NCI-H226 (cell line): ENCODE results near the gene POU5F1.
A peak's percentile ranks its signal among the peaks of the same experiment; 100 is the strongest.

Source experiments
- DNase-seq: peaks from one replicate; pipeline ENCODE4 v3.0.0-alpha.2; 2015

POU5F1 gene

DNA sequence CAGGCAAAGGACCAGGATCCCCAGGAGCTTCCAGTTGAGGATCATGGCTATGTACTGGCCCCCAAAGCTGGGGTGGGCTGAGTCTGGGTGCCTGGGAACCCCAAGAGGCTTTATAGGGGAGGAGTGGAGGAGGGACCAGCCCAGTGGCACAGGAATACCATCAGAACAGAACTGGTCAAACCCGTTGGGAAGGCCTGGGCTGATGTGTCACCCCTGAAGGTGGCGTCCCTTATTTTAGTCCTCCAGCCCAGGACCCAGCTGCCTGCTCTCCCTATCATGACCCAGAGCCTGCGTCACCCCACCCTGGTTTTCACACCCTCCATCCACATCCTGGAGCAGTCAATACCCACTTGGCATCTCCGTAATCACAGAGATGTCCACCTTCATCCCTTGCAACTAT, 31.5 kb downstream of the POU5F1 start, which contains the start of gene PSORS1C2:
PSORS1C2 (minus strand) TSS at position 85 of the 400 bp plus-strand sequence; CDS start at position 45, 40 bp downstream.
- DNase-seq: no peak

- DNase-seq: no peak
These were observed 34.8 kb downstream of the POU5F1 start for GRCh38 chr6:31135710-31136109.

DNA sequence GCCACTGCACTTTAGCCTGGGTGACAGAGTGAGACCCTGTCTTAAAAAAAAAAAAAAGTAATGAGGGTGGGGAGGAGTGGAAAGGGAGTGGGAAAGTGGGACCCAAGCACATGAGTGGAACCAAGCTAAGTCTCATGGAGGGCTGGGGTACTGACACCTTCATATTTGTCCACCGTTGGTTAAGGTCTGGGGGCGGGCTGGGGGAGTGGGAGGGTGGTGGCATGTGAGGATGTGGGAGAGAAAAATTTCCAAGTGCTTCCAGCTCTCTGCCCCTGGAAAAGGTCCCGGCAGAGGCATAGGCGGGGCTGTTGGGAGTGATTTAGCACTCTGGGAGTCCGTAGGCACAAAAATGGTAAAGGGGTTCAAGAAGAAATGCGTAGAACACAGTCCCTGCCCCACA, 37.7 kb downstream of the POU5F1 start:
- DNase-seq: no peak

DNA sequence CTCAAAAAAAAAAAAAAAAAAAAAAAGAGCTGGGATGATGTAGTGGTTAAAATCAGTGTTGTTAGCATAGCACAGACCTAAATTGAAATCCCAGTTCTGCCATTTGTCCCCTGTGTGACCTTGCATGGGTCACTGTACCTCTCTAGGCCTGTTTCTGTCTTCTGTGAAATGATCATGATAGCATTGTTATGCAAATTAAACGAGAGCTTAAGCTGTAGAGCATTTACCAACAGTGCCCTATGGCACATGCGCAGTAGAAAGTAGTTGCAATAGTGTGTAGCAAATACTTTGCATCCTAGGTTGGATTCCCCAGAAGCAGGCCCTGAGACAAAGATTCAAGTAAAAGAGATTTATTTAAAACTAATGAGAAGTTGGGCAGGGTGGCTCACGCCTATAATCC, 38.9 kb downstream of the POU5F1 start:
- DNase-seq: no peak

DNA sequence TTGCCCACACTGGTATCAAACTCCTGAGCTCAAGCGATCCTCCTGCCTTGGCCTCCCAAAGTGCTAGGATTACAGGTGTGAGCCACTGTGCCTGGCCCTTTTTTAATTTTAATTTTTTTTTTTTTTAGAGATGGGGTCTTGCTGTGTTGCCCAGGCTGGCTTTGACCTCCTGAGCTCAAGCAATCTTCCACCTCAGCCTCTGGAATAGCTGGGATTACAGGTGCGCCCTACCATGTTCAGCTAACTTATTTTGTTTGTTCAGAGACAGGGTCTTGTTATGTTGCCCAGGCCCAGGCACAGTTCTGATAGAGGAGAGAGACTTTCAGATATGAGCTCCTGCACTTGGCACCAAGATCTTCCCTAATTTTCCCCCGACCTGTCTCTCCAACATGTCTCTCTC, 39.7 kb downstream of the POU5F1 start:
- DNase-seq: no peak

DNA sequence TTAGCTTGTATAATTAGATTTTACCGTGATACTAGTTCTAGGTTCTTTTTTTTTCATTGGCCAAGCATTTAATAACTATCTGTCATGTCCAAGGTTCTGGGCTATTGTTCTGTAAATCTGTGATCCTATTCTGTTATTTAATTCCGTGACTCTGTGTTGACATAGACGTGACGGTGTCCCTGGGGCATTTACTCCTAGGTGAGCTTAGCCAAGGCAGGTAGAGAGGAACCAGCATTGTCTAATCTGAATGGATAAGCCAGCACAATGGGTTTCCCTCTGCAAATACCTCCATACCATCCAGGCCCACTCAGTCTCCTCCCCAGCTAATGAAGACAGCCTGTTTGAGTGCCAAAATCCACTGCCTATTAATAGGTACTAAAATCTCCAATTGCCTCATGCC, 41.4 kb downstream of the POU5F1 start:
- DNase-seq: no peak

GRCh38 chr6:31128093-31128676, 42.3 kb downstream of the POU5F1 start:
- peak; percentile 44 for DNase-seq

- peak; percentile 15 for DNase-seq
These were observed 43.9 kb downstream of the POU5F1 start for GRCh38 chr6:31126396-31127175.

GRCh38 chr6:31125586-31126363, 44.7 kb downstream of the POU5F1 start:
- DNase-seq: peak; percentile 56

GRCh38 chr6:31125162-31125561, 45.3 kb downstream of the POU5F1 start:
- DNase-seq: peak; percentile 45

GRCh38 chr6:31122791-31123706, 47.4 kb downstream of the POU5F1 start:
- DNase-seq: peak; percentile 95

GRCh38 chr6:31121131-31121790, 49.2 kb downstream of the POU5F1 start:
- no peak for DNase-seq

GRCh38 chr6:31120151-31120915, 50.1 kb downstream of the POU5F1 start, which contains the start of gene CDSN:
CDSN (minus strand) TSS chr6:31120446; CDS start chr6:31120419, 27 bp downstream.
- DNase-seq: no peak

DNA sequence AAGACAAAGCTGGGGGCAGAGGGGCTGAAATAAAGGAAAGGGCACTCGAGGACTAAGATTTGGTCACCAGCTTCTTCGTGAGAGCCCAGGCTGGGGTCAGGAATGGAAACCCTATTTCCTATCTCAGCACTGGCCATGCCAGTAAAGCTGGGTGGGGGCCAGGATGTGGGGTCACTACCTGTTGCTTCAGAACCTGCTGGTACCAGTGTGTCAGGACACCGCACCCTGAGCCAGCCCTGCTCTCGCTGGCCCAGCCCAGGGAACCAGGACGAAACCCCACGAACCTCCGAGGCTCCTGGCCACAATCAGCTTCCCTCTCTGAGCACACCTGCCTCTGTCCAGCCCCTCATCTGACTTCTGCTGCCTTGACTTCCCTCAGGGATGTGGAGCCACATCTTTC, 52.3 kb downstream of the POU5F1 start:
- DNase-seq: no peak

DNA sequence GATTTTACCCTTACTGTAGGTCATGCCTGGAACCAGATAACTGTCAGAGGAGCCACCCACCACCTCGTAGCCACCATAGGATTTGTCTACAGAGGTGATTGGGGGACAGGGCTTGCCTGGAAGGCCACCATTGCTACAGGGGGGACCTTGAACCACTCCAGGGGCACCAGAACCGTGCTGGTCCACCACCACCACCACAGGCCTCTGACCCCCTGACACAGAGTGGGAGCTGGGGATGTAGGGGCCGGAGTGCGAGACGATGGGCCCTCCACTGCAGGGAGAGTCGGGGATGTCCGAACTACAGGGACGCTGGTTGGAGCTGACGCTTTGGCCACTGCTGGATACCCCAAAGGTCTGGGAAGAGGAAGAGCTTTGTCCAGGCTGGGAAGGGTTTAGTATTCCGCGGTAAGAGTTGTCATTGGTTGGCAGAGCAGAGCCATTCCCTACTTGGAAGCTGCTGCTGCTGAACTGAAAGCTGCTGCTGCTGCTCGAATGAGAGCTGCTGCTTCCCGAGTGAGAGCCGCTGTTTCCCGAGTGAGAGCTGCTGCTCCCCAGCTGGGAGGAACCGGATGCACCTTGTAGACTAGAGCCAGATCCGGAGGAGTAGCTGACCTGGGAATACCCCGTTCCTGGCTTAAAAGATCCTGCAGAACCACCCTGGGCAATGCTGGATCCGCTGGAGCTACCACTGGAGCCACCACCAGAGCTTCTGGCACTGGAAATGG, 53.7 kb downstream of the POU5F1 start:
- DNase-seq: no peak

DNA sequence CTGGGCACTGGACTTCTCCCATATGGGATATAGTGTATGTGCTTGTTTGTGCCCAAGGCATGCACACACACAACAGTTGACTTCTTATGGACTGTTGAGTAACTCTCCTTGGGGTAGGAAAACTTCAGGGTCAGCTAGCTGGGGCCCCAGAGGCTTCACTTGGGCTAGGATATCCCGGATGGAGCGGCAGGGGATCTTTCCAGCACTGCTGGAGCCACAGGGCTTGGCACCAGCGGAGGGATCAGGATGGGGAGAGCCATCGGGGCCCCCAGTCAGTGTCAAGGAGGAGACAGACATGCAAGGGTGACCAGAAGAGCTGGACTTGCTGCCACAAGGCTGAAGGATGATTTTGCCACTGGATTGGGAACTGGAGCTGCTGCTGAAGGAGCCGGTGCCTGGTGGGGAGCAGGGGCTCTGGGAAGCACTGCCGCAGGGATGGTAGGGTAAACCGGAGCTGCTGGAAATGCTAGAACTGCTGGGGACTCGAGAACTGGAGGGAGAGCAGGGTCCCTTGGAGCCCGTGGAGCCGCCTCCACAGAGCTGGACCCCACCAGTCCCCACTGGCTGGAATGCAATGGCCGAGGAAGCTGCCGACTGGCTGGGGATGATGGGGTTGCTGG, 54.4 kb downstream of the POU5F1 start:
- no peak for DNase-seq

DNA sequence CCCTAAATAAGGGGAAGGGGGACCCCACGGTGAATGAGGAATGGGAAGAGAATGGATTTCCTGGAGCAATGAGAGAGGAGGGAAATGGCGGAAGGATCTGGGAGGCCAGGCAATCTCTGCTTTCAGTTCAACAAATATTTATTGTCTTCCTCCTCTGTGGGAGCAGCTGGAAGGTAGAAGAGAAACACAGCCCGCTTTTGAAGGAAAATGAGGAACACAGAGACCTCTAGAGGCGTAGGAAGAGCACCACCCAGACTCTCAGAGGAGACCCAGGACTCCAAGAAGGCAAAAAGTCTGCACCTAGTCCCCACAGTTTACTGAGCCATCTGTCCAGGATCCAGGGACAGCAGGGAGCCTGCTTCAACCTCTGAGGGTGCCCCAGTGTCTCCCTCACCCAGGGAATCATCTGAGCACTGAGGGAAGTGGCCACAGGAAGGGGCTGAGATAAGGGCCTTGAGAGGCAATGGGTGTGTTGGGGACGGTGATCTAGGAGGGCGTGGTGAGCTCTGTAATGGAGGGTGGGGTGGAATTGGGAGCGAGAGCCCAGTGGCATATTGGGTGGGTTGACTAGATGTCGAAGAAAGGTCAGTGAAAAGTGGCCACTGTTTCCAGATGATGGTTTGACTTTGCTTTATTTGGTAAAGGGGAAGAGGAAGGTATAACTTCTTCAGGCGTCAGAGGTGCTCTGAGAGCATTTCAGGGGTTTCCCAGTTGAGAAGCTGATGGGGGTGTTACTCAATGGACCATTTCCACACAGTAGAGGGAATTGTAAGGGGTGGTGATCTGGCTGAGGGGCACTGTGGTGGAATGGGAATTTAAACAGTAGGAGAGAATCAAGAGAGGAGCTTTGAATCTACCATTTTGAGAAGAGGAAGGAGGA, 55.3 kb downstream of the POU5F1 start:
- DNase-seq: peak; percentile 68

GRCh38 chr6:31114541-31114878, 56.0 kb downstream of the POU5F1 start, which contains the start of gene PSORS1C1:
PSORS1C1 (plus strand) TSS chr6:31114800; CDS start chr6:31129633, 14,833 bp downstream.
- DNase-seq: peak; percentile 95
